GM23248 (cell line): ENCODE data around the gene LSP1.

Source experiments
- EZH2 ChIP-seq: fragments of 200-600 bp; sonication (generic); IDR thresholded peaks from 2 replicates; pipeline ENCODE4 v1.6.1; 2018; ENCODE audit warnings: antibody characterized with exemption, mild to moderate bottlenecking; ENCODE audit not compliant: insufficient read depth, poor library complexity, severe bottlenecking
- EZH2phosphoT487 ChIP-seq: fragments of 200-600 bp; sonication (generic); IDR thresholded peaks from 2 replicates; pipeline ENCODE4 v1.6.1; 2018; ENCODE audit warnings: antibody characterized with exemption, moderate library complexity, mild to moderate bottlenecking, low read depth; ENCODE audit not compliant: insufficient read depth

DNA sequence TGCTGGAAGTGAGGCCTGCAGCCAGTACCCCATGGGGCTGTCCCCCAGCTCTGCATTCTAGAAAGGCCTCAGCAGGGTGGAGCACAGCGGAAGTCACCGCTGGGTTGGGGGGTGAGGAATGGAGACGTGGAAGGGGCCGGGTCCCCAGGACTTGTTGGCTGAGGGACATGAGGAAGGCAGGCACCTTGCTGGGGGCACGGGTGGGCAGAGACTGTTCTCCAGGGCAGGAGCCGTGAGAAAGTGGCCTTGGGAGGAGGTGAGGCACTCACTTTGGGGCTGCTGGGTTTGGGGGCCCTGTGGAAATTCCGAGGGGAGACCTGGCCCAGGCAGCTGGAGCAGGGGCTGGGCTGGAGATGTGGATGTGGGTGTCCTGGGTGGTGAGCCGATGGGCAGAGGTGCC lies 9.1 kb upstream of the LSP1 start:
- TF ChIP-seq EZH2: no peak
- TF ChIP-seq EZH2phosphoT487: no peak
